HG03378 (cell line): ENCODE measurements around the gene ABCC3.

Experiments
- ATAC-seq: cut with Tn5 transposase; IDR thresholded peaks from one replicate; pipeline ENCODE4 v1.9.1; 2021; ENCODE audit warnings: mild to moderate bottlenecking, moderate library complexity; ENCODE audit not compliant: unreplicated experiment

ABCC3 gene

DNA sequence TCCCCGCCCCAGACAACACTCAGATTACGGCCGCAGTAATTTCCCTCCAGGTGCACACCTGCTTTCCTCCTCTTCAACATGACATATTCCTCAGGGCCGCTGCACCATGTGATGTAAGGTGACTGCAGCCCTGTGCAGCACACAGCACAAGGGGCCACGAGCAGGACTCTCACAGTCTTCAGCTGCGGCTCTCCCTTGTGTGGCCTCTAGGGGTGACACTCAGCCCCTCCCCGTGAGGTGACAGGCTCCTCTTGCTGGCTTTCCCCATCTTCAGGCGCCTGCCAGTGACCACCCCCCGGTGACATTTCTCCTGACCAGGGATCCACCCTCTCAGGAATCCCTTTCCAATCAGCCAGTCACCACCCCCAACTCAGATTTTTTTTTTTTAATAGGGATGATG, 31.3 kb upstream of the ABCC3 start:
- ATAC-seq = no peak

DNA sequence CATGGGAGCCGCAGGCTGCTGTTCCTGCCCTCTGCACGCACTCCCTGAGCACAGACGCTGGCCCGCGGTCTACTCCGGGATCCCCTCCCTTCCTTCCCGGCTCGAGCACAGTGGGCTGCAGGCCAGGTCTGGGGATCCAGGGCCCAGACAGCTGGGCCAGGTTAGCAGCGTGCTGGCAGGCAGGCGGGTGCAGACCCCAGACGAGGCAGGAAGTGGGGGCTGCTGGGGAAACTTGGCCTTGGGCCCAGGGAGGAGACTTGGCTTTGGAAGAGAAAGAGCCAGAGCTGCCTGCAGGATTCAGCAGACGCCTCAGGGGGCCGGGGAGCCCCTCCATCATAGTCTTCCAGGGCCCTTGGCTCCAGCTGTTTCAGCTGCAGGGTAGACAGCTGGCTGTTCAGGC, 30.2 kb upstream of the ABCC3 start:
- ATAC-seq = no peak

DNA sequence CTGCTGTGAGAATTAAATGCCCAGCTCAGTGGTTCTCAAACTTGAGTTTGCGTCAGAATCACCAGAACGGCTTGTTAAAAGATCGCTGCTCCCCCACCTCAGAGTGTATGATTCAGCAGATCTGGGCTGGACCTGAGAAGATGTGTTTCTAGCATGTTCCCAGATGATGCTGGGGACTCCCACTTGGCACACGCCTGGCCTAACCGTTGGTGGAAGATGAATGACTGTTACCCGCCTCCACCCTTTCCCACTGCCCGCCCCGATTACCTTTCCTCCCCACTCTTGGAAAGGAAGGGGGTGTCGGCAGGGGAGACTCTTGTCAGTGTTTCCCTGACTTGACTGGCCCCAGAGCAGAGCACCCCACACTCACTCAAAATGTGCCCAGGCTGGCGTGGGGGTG, 29.3 kb upstream of the ABCC3 start:
- no peak for ATAC-seq

- no peak for ATAC-seq
These were observed 27.0 kb upstream of the ABCC3 start for GRCh38 chr17:50607522-50608175.

DNA sequence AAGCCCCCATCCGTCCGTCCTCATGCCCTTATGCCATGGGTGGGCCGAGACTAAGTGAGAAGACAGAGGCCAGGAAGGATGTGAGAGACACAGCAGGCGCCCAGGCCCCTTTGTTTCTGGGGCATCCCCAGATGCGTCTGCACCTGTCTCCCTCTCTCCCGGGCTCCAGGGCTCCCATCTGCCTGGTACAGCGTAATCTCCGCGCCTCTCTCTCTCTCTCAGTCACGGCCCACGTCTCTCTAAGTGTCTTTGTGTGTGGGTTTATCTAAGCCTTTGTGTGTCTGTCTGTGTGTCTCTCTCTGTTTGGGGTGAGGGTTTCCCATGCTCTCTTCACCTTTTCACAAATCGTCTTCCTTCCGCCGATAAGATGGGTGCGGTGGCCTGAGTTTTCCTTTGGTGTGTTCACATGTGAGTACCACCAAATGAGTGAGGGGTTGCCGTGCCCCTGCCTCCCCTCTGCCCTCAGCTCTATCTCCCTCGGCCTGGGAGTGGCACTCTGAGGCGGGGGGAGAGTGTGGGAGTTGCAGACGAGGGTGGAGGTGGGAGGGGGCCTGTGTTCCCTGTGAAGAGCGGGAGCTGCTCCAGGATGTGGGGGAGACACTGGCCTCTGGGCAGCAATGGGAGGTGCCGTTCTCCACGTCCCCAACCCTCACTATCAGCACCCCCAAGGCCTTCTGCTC, 25.8 kb upstream of the ABCC3 start:
- no peak for ATAC-seq

- ATAC-seq = no peak
These were observed 25.2 kb upstream of the ABCC3 start for GRCh38 chr17:50609380-50610074.

- ATAC-seq = no peak
These were observed 23.0 kb upstream of the ABCC3 start for GRCh38 chr17:50611634-50612033.

DNA sequence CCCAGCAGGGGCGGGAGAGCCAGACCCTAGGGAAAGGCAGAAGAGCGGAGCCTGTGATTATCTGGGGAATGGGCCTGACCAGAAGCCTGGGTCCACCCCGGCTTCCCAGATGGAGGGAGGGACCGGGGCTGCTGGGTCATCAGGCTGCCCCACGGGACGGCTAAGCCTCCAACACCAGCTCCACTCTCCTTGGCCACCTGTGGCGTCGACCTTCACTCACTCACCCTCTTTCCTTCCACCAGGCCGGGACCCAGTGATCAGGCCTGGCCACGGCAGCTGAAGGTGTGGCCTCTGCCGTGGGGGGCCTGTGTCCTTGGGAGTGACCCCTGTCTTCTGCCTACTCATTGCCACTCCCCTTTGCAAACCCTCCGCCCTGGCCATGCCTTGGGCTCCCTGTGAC, 22.4 kb upstream of the ABCC3 start:
- ATAC-seq = no peak

DNA sequence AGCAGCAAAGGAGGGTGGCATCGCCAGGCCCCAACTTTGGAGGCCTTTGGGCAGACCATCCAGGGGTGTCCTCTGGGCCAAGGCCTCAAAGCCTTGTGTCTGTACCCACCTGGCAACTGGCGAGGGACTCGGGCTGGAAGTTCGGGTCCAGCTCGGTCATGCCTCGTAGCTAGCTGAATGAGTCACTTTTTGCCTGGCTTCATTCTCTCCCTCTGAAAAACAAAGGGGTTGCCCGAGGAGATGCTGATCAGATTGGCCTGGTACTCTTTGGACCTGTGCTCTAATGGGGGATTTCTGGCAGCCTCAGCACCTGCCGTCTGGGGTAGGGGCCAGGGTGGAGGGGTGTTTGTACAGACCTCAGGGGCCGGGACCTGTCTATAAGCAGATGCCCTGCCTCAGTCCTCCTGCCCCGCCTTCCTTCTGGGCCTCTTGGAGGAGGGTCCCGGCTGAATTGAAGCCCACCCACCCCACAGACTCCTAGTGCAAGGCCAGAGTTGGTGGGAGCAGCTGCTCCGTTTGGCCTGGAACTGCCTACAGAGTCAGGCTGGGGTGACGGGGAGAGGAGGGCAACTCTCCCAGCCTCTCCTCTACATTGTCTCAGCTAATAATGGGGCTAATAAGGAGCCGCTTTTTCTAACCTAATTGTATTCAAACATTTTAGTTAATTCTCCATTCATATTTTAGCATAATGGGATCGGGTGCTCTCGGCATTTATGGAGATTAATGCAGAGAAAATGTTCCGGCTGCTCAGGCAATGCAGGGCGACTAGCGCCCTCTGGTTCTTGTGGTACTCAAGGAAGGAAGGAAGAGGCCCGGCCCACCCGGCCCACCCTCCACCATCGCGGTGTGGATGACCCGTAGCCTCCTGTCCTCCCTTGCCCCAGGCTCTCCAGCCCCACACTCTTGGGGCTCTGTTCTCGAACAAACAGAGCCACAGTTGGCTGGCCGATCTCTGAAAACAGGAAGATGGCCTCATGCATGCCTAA, 21.4 kb upstream of the ABCC3 start:
- ATAC-seq = no peak

DNA sequence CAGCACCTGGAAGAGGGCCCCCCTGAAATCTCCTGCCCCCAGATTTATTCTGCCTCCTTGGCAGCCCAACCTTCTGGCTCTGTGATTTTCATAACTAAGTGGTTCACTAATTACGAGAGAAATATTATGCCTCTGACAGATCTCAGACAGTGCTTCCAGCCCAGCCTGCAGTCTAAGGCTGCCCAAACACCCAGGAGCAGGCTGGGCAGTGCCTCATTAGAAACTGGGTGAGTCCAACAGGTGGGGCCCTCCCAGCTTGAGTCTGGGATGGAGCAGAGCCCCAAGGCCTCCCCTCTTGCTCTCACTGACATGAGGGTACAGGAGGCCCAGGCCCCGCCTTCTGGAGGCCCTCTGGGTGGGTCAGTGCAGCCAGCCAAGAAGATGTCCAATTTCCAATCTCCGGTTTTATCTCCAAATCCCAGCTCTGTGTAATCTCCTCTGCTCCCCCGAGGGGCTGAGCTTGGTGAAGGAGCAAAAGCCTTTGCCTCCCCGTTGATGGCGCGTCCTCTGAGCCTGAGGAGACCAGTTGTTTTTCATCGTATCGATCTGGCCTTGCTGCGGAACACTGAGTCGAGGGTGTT, 20.1 kb upstream of the ABCC3 start:
- ATAC-seq = no peak

DNA sequence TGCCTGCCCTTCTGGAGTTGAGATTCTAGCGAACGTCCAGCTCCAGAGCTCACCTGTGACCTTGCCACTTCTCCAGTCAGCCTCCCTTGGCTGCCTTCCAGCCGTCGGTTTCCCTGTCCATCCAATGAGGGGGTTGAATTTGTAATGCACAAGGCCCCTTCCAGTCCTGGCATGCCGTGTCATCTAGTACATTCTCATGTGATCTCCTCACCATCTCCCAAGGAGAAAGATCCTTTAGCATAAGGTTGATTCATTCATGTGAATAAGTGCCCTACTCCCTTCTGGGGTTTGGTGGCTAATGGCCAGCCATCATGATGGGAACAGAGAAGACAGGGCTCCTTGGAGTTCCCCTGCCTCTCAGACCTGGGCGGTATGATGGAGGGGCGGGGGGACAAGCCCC, 18.9 kb upstream of the ABCC3 start:
- ATAC-seq = no peak

DNA sequence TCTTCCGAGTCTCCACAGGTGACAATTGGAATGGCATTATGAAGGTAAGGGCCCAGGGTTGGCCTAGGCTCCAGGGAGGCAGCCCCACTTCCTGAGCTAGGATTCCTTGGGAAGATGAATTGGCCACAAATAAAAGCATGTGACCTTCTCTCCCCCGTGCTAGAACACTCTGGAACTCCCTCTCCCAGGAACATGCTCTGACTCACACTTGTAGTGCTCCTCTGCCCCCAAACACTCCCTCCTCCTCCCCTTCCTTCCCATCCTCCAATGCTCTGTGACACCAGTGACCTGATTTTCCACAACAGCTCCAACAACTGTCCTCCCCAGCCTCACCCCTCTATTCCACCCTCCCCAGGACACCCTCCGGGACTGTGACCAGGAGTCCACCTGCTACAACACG, 16.4 kb upstream of the ABCC3 start:
- no peak for ATAC-seq

- no peak for ATAC-seq
These were observed 15.7 kb upstream of the ABCC3 start for GRCh38 chr17:50618941-50619340.

- ATAC-seq = no peak
These were observed 15.2 kb upstream of the ABCC3 start for GRCh38 chr17:50619489-50619888.

- no peak for ATAC-seq
These were observed 14.4 kb upstream of the ABCC3 start for GRCh38 chr17:50620237-50620636.

DNA sequence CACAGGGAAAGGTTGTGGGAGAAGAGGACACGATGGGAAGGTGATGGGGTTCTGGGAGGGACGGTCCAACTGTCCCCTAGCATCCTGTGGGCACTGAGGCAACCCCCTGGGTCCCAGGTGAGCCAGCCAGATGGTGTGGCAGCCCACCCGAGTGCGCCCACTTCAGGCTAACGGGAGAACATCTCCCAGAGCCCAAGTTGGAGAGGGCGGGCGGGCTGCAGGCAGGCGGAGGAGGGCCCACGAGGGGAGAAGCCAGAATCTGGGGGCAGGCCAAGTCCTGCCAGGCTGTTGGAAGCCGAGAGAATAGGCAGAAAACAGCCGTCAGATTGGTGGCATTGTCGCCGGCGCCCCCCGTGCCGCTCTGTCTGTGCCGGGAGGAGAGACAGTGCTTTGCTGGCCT, 13.8 kb upstream of the ABCC3 start:
- ATAC-seq = no peak

DNA sequence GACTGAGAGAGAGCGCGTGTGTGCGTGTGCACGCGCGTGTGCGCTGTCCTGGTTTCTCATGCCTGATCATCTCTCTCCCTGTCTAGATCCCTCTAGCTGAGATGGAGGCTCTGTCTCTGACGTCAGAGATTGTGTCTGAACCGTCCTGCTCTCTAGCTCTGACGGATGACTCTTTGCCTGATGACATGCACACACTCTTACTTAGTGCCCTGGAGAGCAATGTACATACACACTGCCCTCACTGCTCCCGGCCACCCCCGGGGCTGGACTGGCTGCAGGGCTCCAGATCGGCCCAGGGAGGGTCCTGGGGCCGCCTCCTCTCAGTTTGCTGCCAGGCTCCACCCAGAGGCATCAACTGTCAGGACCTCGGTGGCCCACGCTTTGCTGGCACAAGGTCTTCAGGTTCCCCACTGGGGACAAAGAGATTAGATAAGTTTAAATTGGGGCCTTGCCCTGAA, 13.1 kb upstream of the ABCC3 start:
- ATAC-seq = no peak

DNA sequence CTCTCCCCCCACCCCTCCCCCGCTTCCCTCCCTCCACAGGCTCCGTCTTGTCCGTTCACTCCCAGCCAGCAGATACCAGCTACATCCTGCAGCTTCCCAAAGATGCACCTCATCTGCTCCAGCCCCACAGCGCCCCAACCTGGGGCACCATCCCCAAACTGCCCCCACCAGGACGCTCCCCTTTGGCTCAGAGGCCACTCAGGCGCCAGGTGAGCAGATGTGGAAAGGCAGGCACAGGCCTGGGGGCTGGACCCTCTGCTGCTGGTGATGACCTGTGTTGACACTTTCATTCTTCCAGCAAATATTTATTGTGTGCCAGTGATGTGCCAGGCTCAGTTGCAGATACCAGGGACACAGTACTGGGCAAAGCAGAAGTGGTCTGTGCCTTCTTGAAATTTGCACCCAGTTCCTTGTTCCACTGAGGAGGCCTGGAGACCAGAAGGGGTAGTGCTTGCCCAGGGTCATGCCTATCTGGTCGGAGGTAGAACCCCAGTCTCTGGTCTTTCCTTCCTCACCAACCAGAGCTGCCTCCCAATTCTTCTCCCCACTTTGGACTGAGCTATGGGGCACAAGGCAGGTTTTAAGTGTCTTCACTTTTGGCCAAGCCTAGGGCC, 10.3 kb upstream of the ABCC3 start:
- ATAC-seq = no peak

DNA sequence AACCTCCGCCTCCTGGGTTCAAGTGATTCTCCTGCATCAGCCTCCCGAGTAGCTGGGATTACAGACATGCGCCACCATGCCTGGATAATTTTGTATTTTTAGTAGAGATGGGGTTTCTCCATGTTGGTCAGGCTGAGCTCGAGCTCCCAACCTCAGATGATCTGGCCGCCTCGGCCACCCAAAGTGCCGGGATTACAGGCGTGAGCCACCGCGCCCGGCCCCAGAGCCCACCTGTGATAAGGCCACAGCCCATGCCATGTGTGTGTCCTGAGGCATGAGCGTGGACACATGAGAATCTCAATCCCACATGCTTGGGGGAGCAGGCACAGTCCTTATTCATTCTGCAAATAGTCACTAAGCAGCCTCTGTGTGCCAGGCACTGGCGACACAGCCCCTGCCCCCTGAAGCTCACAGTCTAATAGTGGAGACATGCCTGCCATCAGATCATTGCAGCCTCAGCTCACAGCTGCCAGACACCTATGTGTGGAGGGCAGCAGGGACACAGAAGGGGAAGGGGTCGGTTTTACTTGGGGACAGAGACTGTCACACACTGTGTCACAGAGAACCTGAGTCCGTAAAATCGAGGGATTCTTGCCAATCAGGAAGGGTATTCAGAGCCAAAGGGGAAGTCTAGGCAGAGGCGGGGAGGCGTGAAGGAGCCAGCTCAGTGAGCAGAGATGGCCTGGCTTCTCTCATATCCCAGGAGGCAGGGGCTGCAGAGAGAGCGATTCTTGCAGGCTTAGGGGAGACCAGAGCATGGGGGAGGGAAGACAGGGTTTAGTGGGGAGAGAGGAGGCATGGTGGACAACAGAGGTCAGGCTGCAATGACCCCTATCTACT, 9.4 kb upstream of the ABCC3 start:
- no peak for ATAC-seq
